HepG2 (cell line): Measurements from ENCODE around the gene SRP19. TPM values are rescaled to one million over a fixed set of nuclear protein-coding genes. Genes with fewer than 3 reads are reported as not detected.

Experiments used
- ARHGAP35 ChIP-seq: sonication (generic); formaldehyde crosslinking; IDR thresholded peaks from 2 replicates; pipeline ENCODE4 v1.9.0; 2022; ENCODE audit warnings: mild to moderate bottlenecking, inconsistent platforms, moderate library complexity, missing genetic modification reagents, borderline replicate concordance
- CENPT ChIP-seq: sonication (generic); formaldehyde crosslinking; IDR thresholded peaks from 2 replicates; pipeline ENCODE4 v1.8.0; 2022; ENCODE audit warnings: low read depth, mild to moderate bottlenecking, moderate library complexity, missing genetic modification reagents
- GABPB1 ChIP-seq: IDR thresholded peaks from 2 replicates; pipeline ENCODE4 v1.6.1; 2016; ENCODE audit warnings: mild to moderate bottlenecking, missing genetic modification reagents, moderate library complexity, missing compliant biosample characterization
- GATA4 ChIP-seq: sonication (generic); IDR thresholded peaks from 2 replicates; pipeline ENCODE4 v1.6.1; 2016; ENCODE audit warnings: antibody characterized with exemption, low read depth, borderline replicate concordance
- KAT7 ChIP-seq: IDR thresholded peaks from 2 replicates; pipeline ENCODE4 v1.6.1; 2018; ENCODE audit warnings: borderline replicate concordance, missing compliant biosample characterization
- KAT8 ChIP-seq: IDR thresholded peaks from 2 replicates; pipeline ENCODE4 v1.6.1; 2016; ENCODE audit warnings: missing genetic modification reagents, missing compliant biosample characterization
- MBNL3 ChIP-seq: fragments of 250-450 bp; sonication (Bioruptor Pico); conservative IDR thresholded peaks from 2 replicates; pipeline ENCODE4 v1.8.0; 2022; ENCODE audit warnings: mild to moderate bottlenecking, inconsistent platforms
- POGZ ChIP-seq: sonication (generic); formaldehyde crosslinking; IDR thresholded peaks from 2 replicates; pipeline ENCODE4 v1.4.0; 2020; ENCODE audit warnings: mild to moderate bottlenecking, missing genetic modification reagents
- RAD21 ChIP-seq: fragments of 450-650 bp; formaldehyde crosslinking; IDR thresholded peaks from 2 replicates; pipeline ENCODE4 v1.5.0; 2020; ENCODE audit warnings: mild to moderate bottlenecking
- ZBTB38 ChIP-seq: sonication (generic); formaldehyde crosslinking; IDR thresholded peaks from 2 replicates; pipeline ENCODE4 v1.5.1; 2020; ENCODE audit warnings: mild to moderate bottlenecking, missing genetic modification reagents
- ZBTB42 ChIP-seq: sonication (generic); formaldehyde crosslinking; IDR thresholded peaks from 2 replicates; pipeline ENCODE4 v1.5.0; 2020; ENCODE audit warnings: mild to moderate bottlenecking, missing genetic modification reagents
- ZNF136 ChIP-seq: sonication (generic); formaldehyde crosslinking; IDR thresholded peaks from 2 replicates; pipeline ENCODE4 v1.8.1; 2022; ENCODE audit warnings: low read depth, mild to moderate bottlenecking, moderate library complexity, missing genetic modification reagents
- ZNF326 ChIP-seq: sonication (generic); formaldehyde crosslinking; IDR thresholded peaks from 2 replicates; pipeline ENCODE4 v1.4.0; 2020; ENCODE audit warnings: missing genetic modification reagents, borderline replicate concordance
- ZNF329 ChIP-seq: sonication (generic); formaldehyde crosslinking; IDR thresholded peaks from 2 replicates; pipeline ENCODE4 v1.9.0; 2021; ENCODE audit warnings: low read depth, mild to moderate bottlenecking, missing genetic modification reagents
- ZNF451 ChIP-seq: sonication (generic); formaldehyde crosslinking; IDR thresholded peaks from 2 replicates; pipeline ENCODE4 v1.5.0; 2020; ENCODE audit warnings: mild to moderate bottlenecking, missing genetic modification reagents
- ZNF577 ChIP-seq: sonication (generic); formaldehyde crosslinking; IDR thresholded peaks from 2 replicates; pipeline ENCODE4 v1.4.0; 2020; ENCODE audit warnings: mild to moderate bottlenecking, low read depth, missing genetic modification reagents, borderline replicate concordance
- ZNF782 ChIP-seq: sonication (generic); formaldehyde crosslinking; IDR thresholded peaks from 2 replicates; pipeline ENCODE4 v1.4.0; 2020; ENCODE audit warnings: missing genetic modification reagents, mild to moderate bottlenecking, borderline replicate concordance
- ZNF883 ChIP-seq: sonication (generic); formaldehyde crosslinking; IDR thresholded peaks from 2 replicates; pipeline ENCODE4 v1.5.1; 2020; ENCODE audit warnings: mild to moderate bottlenecking, missing genetic modification reagents; ENCODE audit errors: not compliant biosample characterization
- ZZZ3 ChIP-seq: sonication (generic); formaldehyde crosslinking; IDR thresholded peaks from 2 replicates; pipeline ENCODE4 v1.4.0; 2020; ENCODE audit warnings: missing genetic modification reagents, mild to moderate bottlenecking, borderline replicate concordance
- polyA plus RNA-seq, 8 experiments: library from polyadenylated mRNA; depleted of rRNA in 3 of 8; stranded (reverse) in 7 of 8; unstranded in 1 of 8; fragments of >200 nt; fragmentation: Illumina TruSeq in 4 of 8; extraction: Trizol in 4 of 8; gene quantifications; 2 replicates each; pipeline versions ENCODE4 v1.2.1 to v1.2.3, GENCODE V29; 2011 to 2016; ENCODE audit warnings: low read depth in 4 of 8, missing spikeins in 1 of 8, mixed read lengths in 1 of 8; ENCODE audit not compliant: insufficient read depth in 1 of 8
- total RNA-seq, 5 experiments: library from RNA; depleted of rRNA; stranded (reverse); fragments of >200 nt; fragmentation: Illumina TruSeq; extraction: Trizol; gene quantifications; 2 replicates each; pipeline ENCODE4 v1.2.3, GENCODE V29; 2016; ENCODE audit warnings: low read depth in 1 of 5
- TF ChIP-seq, protein P1 (sequence below): sonication (generic); formaldehyde crosslinking; IDR thresholded peaks from 2 replicates; pipeline ENCODE4 v1.9.0; 2021; ENCODE audit warnings: missing genetic modification reagents, mild to moderate bottlenecking, borderline replicate concordance
- TF ChIP-seq, protein P2 (sequence below): sonication (generic); formaldehyde crosslinking; IDR thresholded peaks from 2 replicates; pipeline ENCODE4 v1.5.0; 2020; ENCODE audit warnings: missing genetic modification reagents, mild to moderate bottlenecking, borderline replicate concordance
- TF ChIP-seq, protein P3 (sequence below): sonication (generic); formaldehyde crosslinking; IDR thresholded peaks from 2 replicates; pipeline ENCODE4 v1.5.0; 2020; ENCODE audit warnings: missing genetic modification reagents
- TF ChIP-seq, protein P4 (sequence below): sonication (generic); formaldehyde crosslinking; IDR thresholded peaks from 2 replicates; pipeline ENCODE4 v1.9.0; 2021; ENCODE audit warnings: missing genetic modification reagents, borderline replicate concordance

Gene SRP19
- total and polyA plus RNA-seq, 2 of the 13 experiments (the other 11 are each of a cell fraction or from before 2014, with no cell fraction given) = 46.9 to 143 TPM

DNA sequence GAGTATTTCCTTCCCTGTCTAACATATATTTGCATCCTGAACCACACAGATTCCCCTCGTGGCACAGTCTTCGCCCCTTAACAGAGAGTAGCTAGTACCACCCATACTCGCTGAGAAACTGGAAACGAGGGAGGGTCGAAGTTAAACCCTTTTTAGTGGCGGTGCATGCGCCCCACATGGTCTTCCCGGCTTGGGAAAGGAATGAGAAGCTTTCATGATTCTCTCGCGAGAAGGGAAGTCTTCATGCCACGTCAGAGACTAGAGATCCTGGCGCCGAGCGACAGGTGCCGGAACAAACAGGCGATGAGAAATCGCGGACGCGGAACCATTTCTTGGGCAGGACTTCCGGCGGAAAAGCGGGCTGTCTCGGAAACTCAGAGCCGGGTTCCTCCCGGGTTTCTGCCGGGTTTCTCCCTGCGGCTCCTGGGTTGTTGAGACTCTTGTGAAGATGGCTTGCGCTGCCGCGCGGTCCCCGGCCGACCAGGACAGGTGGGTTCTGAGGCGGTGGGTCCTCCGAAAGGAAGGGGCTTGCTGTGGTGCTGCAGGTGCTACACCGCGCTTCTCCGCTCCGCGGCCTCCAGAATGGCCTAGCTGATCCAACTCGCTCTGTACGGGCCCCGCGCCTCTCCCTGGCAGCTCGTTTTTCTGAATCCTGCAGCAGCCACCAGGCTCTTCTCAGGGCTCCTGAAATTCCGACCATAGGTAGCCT is at the start of gene SRP19 (continued):
- TF ChIP-seq, protein P1, sequence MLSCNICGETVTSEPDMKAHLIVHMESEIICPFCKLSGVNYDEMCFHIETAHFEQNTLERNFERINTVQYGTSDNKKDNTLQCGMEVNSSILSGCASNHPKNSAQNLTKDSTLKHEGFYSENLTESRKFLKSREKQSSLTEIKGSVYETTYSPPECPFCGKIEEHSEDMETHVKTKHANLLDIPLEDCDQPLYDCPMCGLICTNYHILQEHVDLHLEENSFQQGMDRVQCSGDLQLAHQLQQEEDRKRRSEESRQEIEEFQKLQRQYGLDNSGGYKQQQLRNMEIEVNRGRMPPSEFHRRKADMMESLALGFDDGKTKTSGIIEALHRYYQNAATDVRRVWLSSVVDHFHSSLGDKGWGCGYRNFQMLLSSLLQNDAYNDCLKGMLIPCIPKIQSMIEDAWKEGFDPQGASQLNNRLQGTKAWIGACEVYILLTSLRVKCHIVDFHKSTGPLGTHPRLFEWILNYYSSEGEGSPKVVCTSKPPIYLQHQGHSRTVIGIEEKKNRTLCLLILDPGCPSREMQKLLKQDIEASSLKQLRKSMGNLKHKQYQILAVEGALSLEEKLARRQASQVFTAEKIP = no peak
- peak; percentile 16; the same call in 1 of the 2 replicates for TF ChIP-seq ZBTB38 (CRISPR knock-in tag)
- no peak for TF ChIP-seq ZNF326 (CRISPR knock-in tag)
- TF ChIP-seq ZNF329 (CRISPR knock-in tag) = 0 out of 2 replicates have a peak, but pooled peaks have one; percentile 77
- 0 out of 2 replicates have a peak, but pooled peaks have one; percentile 41 for TF ChIP-seq ZNF136 (CRISPR knock-in tag)
- TF ChIP-seq ZNF782 (CRISPR knock-in tag) = peak; percentile 77
- no peak for TF ChIP-seq ZNF451
- peak; percentile 71; the same call in 1 of the 2 replicates for TF ChIP-seq ARHGAP35 (CRISPR knock-in tag)
- TF ChIP-seq RAD21 (CRISPR knock-in tag) = peak; percentile 25; the same call in 1 of the 2 replicates
- 0 out of 2 replicates have a peak, but pooled peaks have one; percentile 56 for TF ChIP-seq KAT7
- no peak for TF ChIP-seq MBNL3 (CRISPR knock-in tag)
- peak; percentile 97 for TF ChIP-seq KAT8 (CRISPR knock-in tag)
- peak; percentile 91; the same call in 1 of the 2 replicates for TF ChIP-seq ZZZ3 (CRISPR knock-in tag)
- TF ChIP-seq GABPB1 (CRISPR knock-in tag) = peak; percentile 98
- TF ChIP-seq, protein P2, sequence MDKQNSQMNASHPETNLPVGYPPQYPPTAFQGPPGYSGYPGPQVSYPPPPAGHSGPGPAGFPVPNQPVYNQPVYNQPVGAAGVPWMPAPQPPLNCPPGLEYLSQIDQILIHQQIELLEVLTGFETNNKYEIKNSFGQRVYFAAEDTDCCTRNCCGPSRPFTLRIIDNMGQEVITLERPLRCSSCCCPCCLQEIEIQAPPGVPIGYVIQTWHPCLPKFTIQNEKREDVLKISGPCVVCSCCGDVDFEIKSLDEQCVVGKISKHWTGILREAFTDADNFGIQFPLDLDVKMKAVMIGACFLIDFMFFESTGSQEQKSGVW (CRISPR knock-in tag) = no peak
- peak; percentile 94 for TF ChIP-seq POGZ (CRISPR knock-in tag)
- TF ChIP-seq ZNF577 (CRISPR knock-in tag) = no peak
- TF ChIP-seq GATA4 = no peak; the same call in 1 of the 2 replicates
- TF ChIP-seq, protein P3, sequence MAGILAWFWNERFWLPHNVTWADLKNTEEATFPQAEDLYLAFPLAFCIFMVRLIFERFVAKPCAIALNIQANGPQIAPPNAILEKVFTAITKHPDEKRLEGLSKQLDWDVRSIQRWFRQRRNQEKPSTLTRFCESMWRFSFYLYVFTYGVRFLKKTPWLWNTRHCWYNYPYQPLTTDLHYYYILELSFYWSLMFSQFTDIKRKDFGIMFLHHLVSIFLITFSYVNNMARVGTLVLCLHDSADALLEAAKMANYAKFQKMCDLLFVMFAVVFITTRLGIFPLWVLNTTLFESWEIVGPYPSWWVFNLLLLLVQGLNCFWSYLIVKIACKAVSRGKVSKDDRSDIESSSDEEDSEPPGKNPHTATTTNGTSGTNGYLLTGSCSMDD = peak; percentile 94
- TF ChIP-seq ZBTB42 = no peak; the same call in 1 of the 2 replicates
- peak; percentile 73 for TF ChIP-seq ZNF883
- peak; percentile 68; the same call in 1 of the 2 replicates for TF ChIP-seq CENPT
- TF ChIP-seq, protein P4, sequence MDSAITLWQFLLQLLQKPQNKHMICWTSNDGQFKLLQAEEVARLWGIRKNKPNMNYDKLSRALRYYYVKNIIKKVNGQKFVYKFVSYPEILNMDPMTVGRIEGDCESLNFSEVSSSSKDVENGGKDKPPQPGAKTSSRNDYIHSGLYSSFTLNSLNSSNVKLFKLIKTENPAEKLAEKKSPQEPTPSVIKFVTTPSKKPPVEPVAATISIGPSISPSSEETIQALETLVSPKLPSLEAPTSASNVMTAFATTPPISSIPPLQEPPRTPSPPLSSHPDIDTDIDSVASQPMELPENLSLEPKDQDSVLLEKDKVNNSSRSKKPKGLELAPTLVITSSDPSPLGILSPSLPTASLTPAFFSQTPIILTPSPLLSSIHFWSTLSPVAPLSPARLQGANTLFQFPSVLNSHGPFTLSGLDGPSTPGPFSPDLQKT (CRISPR knock-in tag) = peak; percentile 88; the same call in 1 of the 2 replicates
